ENCODE measurements around the gene SCN7A. TPM values are rescaled to one million over a fixed set of nuclear protein-coding genes. Genes with fewer than 3 reads are reported as not detected.
"Not testable (repeated sequence)": the region's sequence is repeated elsewhere in the genome, so short reads cannot be mapped to it uniquely, and the experiment has no call there.

SCN7A gene
- total RNA-seq, 1 donor from 2014 or later: not detected

DNA sequence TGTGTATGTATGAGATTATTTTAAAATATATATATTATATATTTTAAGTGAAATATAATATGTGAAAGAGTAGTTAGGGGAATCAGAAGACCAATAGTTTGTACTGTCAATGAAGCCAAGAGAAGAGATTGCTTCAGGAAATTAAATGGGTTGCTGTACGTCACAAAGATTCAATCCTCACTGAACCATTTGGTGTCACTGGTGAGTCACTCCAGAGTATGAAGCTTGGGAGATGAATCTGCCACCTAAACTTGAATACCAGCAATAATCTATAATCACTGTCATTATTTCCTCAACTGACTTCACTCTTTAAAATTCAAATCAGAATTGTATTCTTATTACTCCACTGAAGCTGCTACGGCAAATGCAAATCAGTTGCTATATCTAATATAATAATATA is 76.4 kb downstream of the SCN7A start:
- Mint-ChIP-seq H3K27ac (no peak overlapping the region), H3K4me1 (no peaks in the 10 kb centered on the region), H3K4me3 (no peak overlapping the region), H3K9me3 (no peaks in the 10 kb centered on the region), H3K27me3 (no peaks in the 10 kb centered on the region), H3K36me3 (ENCODE audit: low read depth) (no peaks in the 10 kb centered on the region)
- ATAC-seq (ENCODE audit: low read depth): no peak
- ChIA-PET POLR2A (no interaction called here), CTCF (no interaction called here)
- intact Hi-C loops (cut with micrococcal nuclease): no loop called here
- TF ChIP-seq, protein P1, sequence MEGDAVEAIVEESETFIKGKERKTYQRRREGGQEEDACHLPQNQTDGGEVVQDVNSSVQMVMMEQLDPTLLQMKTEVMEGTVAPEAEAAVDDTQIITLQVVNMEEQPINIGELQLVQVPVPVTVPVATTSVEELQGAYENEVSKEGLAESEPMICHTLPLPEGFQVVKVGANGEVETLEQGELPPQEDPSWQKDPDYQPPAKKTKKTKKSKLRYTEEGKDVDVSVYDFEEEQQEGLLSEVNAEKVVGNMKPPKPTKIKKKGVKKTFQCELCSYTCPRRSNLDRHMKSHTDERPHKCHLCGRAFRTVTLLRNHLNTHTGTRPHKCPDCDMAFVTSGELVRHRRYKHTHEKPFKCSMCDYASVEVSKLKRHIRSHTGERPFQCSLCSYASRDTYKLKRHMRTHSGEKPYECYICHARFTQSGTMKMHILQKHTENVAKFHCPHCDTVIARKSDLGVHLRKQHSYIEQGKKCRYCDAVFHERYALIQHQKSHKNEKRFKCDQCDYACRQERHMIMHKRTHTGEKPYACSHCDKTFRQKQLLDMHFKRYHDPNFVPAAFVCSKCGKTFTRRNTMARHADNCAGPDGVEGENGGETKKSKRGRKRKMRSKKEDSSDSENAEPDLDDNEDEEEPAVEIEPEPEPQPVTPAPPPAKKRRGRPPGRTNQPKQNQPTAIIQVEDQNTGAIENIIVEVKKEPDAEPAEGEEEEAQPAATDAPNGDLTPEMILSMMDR (IDR thresholded peaks at IDR 0.05): no peak
- no peak for DNase-seq

DNA sequence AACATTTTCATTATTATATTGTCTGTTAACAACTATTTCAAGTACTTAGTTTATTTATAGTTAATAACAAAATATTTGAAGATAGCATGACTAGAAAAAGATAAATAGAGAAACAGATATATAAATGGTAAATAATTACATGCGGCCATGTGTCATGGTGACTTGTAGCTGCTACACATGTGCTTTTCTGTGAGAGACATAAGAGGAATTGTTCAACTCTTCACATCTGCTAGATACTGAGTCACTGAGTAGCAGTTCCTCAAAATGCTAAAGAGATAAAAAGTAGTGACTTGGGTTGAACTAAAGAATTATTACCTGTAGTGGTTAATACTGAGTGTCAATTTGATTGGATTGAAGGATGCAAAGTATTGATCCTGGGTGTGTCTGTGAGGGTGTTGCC is 80.8 kb downstream of the SCN7A start:
- Mint-ChIP-seq H3K27me3 (no peaks in the 10 kb centered on the region), H3K9me3 (no peaks in the 10 kb centered on the region), H3K27ac (no peak overlapping the region), H3K4me3 (no peak overlapping the region), H3K4me1 (no peaks in the 10 kb centered on the region), H3K36me3 (ENCODE audit: low read depth) (no peaks in the 10 kb centered on the region)
- intact Hi-C loops (cut with micrococcal nuclease): no loop called here
- ChIA-PET CTCF (no interaction called here), POLR2A (no interaction called here)
- no peak for DNase-seq
- no peak for ATAC-seq (ENCODE audit: low read depth)
- TF ChIP-seq, protein P1 (IDR thresholded peaks at IDR 0.05): no peak

DNA sequence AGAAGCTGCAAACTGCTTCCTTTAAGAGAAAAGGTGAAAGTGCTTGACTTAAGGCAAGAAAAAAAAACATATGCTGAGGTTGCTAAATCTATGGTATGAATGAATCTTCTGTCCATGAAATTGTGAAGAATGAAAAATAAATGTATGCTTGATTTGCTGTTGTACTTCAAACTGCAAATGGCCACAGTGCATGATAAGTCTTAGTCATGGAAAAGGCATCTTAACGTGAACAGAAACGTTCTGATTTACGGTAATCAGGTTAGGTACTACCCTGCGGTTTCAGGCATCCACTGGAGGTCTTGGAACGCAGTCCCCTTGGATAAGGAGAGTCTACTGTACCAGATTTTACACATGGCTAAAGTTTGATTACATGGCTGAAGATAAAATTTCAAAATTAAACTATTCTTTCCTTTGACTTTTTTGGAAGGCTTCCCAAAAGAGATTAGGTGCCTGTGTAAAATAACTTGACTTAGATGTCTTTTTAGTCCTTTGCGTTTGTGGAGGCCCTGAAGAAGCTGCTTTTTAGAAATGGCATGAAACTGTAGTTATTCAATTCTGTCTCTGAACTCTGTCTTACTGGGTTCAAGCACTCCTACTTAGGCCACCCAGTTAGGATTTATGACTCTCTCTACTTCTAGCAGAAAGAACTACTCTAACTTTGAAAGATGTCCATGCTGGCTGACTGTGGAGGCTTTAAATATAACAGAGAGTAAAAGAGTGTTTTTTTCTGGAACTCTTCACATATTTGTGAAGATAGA is 82.4 kb downstream of the SCN7A start:
- ChIA-PET POLR2A (no interaction called here), CTCF (no interaction called here)
- no peak overlapping the region for H3K27ac Mint-ChIP-seq
- TF ChIP-seq, protein P1 (IDR thresholded peaks at IDR 0.05): no peak
- no peaks in the 10 kb centered on the region for H3K36me3 Mint-ChIP-seq (ENCODE audit: low read depth)
- H3K9me3 Mint-ChIP-seq: no peaks in the 10 kb centered on the region
- DNase-seq: no peak
- no peaks in the 10 kb centered on the region for H3K27me3 Mint-ChIP-seq
- H3K4me3 Mint-ChIP-seq: no peak overlapping the region
- no peaks in the 10 kb centered on the region for H3K4me1 Mint-ChIP-seq
- ATAC-seq (ENCODE audit: low read depth): no peak
- intact Hi-C loops (cut with micrococcal nuclease): no loop called here

DNA sequence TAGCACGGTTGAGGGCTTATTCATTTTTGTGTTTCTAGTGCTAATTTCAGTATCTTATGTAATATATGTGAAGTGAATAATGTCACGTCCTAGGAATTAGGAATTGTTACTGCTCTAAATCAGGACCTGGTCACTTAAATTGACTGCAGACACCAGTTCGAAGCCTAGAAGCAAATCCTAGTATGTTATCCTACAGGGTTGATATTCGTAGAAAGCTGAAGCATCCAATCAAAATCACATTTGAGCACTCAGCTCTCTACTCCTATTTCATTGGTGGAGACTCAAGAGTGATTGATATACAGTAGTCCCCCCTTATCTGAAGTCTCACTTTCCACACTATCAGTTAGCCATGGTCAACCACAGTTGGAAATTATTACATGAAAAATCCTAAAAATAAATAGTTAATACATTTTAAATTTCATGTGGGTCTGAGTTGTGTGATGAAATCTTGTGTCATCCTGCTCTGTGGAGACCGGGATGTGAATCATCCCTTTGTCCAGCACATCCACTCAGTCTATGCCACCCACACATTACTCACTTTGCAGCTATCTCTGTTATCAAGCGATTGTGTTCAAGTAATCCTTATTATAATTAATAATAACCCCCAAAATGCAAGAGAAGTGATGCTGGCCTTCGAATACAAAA is 83.1 kb downstream of the SCN7A start:
- no peaks in the 10 kb centered on the region for H3K9me3 Mint-ChIP-seq
- intact Hi-C loops (cut with micrococcal nuclease): no loop called here
- ChIA-PET CTCF (no interaction called here), POLR2A (no interaction called here)
- no peaks in the 10 kb centered on the region for H3K4me1 Mint-ChIP-seq
- DNase-seq: no peak
- H3K36me3 Mint-ChIP-seq (ENCODE audit: low read depth): no peaks in the 10 kb centered on the region
- H3K4me3 Mint-ChIP-seq: no peak overlapping the region
- ATAC-seq (ENCODE audit: low read depth): no peak
- TF ChIP-seq, protein P1 (IDR thresholded peaks at IDR 0.05): no peak
- no peaks in the 10 kb centered on the region for H3K27me3 Mint-ChIP-seq
- no peak overlapping the region for H3K27ac Mint-ChIP-seq

DNA sequence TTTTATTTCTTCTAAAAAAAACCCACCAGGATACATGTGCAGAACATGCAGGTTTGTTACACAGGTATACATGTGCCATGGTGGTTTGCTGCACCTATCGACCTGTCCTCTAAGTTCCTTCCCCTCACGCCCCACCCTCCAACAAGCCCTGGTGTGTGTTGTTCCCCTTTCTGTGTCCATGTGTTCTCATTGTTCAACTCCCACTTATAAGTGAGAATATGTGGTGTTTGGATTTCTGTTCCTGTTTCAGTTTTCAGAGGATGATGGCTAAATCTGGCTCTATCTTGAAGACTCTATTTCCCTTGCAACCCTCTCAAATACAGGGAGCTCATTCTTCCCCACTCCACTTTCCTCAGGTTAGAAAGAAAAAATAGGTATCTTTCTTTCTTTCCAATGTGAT is 86.3 kb downstream of the SCN7A start:
- H3K27ac Mint-ChIP-seq; H3K4me1 Mint-ChIP-seq; H3K27me3 Mint-ChIP-seq; intact Hi-C loops (cut with micrococcal nuclease); DNase-seq; H3K9me3 Mint-ChIP-seq; H3K4me3 Mint-ChIP-seq; H3K36me3 Mint-ChIP-seq (ENCODE audit: low read depth); CTCF ChIA-PET; ATAC-seq (ENCODE audit: low read depth); POLR2A ChIA-PET: not testable (repeated sequence)

Data from activated B cell treated with CpG ODN at 0.5 μM for 24 hours (primary cell).